GM18951 (cell line): ENCODE data around the gene ZNF586.
"Not testable (repeated sequence)": the region's sequence is repeated elsewhere in the genome, so short reads cannot be mapped to it uniquely, and the experiment has no call there.

Experiments
- POLR2A ChIP-seq: IDR thresholded peaks from 4 replicates; pipeline ENCODE4 v1.6.1; 2011; ENCODE audit warnings: mild to moderate bottlenecking; ENCODE audit not compliant: insufficient read length, insufficient read depth; ENCODE audit errors: extremely low read depth
- in situ Hi-C: fragments of 300-500 bp; cut with MboI; formaldehyde crosslinking; loops from one replicate; pipeline ENCODE4 v1.12.0; 2022; ENCODE audit warnings: low sequenced_read_pairs, mixed read lengths, inconsistent platforms; ENCODE audit not compliant: unreplicated experiment

The ZNF586 gene

DNA sequence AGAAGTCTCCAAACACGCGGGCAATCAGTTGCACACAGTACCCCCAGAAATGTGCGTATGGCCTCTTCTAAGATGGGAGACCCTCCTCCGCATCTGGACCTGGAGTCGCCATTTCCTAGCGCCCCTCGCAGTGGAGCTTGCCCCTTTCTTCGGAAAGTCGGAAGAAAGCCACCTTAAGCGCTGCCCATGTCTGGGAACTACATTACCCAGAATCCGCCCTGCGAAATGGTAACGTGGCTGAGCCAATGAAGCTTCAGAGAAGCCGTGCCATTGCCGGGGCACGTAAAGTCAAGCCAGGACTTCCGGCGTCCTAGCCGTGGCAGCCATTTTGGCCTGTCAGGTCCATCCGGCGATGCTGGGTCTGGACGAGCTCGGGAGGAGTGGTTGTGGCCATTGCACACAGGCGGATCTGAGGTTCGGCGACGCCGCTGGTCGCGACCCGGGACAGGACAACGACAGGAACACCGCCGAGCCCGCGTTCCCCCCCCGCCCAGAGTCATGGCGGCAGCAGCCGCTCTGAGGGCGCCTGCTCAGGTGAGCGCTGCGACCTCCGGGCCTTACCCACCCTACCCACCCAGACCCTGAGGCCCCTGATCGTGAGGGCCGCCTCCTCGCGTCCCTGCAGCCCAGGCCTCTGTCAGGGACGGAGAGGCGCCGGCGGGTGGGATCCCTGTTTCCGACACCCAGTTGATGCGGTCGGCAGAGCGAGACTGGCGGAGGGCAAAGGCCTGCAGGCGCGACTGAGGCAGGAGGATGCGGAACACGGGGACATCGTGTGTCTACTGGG is at the start of gene ZNF586:
ZNF586 (plus strand) TSS at position 332 of the 787 bp plus-strand sequence; CDS start at position 499, 167 bp downstream.
- in situ Hi-C loops = no loop called here
- peak; percentile 79 for TF ChIP-seq POLR2A

DNA sequence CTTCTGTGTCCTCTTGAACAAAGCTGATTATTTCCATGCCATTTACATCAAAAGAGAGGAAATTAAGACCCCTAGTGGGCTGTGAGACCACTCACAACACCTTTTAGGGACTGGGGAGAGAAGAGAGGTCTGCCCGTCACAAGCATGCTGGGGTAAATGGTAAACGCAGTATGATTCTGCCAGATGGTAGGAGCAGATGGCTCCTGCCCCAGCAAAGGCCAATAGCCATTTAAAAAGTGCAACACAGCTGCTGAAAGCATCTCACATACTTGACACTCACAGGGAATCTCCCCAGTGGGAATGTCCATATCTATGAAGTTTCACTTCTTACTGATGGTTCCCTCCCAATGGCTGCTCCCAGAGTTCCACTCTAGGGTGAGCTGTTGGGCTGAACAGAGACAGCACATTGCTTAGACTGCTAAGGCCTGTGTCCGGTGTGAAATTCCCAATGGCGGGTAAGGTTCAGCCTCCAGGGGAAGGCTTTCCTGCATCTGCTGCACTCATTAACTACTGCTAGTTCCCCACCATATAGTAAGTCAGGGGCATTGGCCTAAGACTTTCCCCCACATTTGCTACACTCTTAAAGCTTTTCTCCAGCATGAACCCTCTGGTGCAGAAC is 49.5 kb upstream of the ZNF586 start:
- no peak for TF ChIP-seq POLR2A
- in situ Hi-C loops = no loop called here

DNA sequence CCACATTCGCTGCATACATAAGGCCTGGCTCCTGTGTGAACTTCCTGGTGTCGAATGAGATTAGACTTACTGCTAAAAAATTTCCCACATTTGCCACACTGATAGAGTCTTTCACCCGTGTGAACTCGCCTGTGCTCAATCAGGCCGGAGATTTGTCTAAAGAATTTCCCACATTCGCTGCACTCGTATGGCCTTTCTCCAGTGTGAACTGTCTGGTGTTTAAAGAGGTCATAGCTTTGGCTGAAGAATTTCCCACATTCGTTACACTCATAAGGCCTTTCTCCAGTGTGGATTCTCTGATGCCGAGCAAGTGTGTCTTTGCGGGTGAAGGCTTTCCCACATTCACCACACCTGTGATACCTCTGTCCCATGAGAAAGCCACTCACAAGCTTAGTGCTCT is 48.6 kb upstream of the ZNF586 start:
- in situ Hi-C loops = no loop called here

DNA sequence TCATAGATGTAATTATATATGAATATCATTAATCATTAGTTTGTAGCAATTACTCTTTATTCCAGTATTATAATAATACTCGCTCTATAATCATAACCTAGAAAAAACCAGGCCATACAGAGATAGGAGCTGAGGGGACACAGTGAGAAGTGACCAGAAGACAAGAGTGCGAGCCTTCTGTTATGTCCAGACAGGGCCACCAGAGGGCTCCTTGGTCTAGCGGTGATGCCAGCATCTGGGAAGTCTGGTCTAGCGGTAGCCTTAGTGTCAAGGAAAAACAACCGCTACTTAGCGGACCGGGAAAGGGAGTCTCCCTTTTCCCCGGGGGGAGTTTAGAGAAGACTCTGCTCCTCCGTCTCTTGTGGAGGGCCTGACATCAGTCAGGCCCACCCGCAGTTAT is 31.2 kb upstream of the ZNF586 start:
- in situ Hi-C loops = not testable (repeated sequence)

More for the DNA sequence above, 48.6 kb upstream of the ZNF586 start:
- no peak for TF ChIP-seq POLR2A

DNA sequence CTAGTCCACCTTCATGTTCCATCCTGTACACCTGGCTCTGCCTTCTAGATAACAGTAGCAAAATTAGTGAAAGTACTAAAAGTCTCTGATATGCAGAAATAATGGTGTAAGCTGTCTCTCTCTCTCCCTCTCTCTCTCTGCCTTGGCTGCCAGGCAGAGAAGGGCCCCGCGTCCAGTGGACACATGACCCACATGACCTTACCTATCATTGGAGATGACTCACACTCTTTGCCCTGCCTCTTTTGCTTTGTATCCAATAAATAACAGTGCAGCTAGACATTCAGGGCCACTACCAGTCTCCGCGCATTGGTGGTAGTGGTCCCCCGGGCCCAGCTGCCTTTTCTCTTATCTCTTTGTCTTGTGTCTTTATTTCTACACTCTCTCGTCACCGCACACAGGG is 30.7 kb upstream of the ZNF586 start:
- in situ Hi-C loops = not testable (repeated sequence)

DNA sequence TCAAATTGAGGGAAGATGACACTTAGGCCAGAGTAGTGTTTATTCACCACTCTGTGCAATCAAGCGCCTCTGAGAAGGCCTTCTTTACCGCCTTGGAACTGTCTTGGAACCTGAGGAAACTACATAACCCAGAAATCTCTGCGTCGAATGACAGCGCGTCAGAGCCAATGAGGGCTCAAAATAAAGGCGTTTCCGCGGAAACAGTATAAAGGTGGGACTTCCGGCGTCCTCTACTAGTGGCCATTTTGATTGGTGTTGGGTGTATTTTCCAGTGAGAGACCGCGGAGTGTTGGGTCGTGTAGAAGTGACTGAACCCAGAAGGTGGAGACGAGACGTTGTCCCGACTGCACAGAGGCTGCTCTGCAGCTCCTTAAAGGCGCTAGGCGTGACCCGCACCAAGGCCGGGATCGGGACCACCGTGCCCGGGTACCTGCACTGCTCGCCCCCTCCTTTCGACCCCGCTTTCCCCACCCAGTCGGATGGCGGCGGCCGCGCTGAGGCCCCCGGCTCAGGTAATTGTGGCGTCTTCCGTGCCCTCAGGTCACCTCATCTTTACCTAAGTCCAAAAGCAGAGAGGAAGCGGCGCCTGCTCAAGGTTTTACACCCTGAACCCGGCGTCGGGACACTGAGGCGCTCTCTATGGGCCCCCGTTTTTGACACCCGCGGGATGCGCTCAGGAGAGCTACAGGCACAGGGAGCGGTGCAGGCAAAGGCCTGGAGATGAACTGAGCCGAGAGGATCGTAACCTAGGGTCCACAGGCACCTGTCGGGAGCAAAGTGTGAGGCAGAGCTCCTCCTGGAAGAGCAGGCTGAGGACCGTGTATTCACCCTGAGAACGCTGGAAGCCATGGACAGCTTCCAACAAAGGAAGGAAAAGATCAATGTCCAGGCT is 22.6 kb upstream of the ZNF586 start, which contains the start of gene ZNF776:
ZNF776 (plus strand) TSS at position 236 of the 892 bp plus-strand sequence; CDS start at position 480, 244 bp downstream.
- TF ChIP-seq POLR2A = peak; percentile 75
- in situ Hi-C loops = no loop called here

DNA sequence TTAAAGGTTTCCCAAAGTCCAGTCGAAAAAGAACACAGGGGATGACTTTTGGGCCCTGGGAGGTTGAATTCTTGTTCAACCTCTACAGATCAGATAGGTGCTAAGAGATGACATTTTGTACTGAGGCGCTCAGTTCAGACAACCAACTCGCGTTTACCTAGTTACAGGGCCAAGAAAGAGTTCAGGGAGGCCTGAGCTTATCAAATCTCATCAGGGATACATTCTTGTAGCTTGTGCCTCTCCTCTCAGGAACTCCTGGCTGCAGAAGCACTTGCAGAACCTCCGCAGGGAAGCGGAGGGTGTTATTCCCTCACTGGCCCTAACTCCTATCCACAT is 22.0 kb upstream of the ZNF586 start:
- TF ChIP-seq POLR2A = no peak
- in situ Hi-C loops = no loop called here

DNA sequence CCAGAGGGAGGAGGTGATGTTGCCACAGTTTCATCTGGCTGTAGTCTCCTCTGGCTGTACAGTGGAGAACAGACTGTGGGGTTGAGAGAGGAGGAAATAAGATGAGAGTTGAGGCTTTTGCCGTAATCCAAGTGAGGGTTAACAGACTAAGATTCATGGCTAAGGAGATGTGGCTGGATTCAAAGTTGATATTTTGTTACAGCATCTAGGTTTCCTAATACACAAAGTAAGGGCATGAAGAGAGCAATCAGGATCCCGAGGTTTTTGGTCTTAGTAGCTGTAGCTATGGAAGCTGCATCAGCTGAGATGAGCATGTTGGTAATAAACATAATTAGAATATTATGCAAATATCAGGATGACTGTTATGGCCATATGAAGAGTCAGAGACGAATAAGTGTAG is 21.4 kb upstream of the ZNF586 start:
- TF ChIP-seq POLR2A = no peak
- in situ Hi-C loops = no loop called here

DNA sequence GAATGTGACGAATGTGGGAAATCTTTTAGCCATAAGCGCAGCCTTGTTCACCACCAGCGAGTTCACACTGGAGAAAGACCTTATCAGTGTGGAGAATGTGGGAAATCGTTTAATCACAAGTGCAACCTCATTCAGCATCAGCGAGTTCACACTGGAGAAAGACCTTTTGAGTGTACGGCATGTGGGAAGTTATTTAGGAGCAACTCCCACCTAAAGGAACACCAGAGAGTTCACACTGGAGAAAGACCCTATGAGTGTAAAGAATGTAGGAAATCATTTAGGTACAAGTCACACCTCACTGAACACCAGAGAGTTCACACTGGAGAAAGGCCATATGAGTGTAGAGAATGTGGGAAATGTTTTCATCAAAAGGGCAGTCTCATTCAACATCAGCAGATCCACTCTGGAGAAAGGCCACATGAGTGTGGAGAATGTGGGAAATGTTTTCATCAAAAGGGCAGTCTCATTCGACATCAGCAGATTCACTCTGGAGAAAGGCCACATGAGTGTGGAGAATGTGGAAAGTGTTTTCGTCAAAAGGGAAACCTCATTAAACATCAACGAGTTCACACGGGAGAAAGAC is 15.3 kb upstream of the ZNF586 start:
- in situ Hi-C loops = no loop called here
- TF ChIP-seq POLR2A = no peak

DNA sequence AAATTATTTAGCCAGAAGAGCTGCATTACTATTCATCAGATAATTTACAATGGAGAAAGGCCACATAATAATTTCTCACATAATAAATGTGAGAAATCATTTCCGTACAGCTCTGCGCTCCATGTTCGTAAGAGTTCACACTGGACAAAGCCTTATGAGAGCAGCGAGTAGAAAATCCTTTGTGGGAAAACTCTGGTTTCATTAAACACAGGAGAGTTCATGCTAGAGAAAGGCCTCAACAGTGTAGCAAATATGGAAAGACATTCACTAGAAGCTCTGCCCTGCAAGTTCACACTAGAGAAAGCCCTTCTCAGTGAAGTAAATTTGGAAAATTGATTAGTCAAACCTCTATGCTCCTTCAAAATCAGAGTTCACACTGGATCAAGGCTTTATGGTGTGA is 14.4 kb upstream of the ZNF586 start:
- no peak for TF ChIP-seq POLR2A
- in situ Hi-C loops = no loop called here

DNA sequence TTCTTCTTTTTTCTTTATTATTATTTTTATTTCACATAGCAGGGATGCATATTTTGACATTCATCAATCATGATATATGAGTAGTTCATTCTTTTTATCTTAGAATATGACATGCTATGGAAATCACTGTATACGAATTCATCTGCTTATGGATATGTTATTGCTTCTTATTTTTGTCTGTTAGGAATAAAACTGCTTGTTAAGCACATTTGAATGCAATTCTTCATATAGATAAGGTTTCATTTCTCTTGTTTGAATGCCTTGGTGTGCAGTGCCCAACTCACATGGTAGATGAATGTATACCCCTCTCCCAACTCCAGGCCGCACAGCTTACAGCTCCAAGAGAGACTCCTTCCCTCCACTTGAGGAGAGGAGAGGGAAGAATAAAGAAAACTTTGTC is 11.5 kb upstream of the ZNF586 start:
- TF ChIP-seq POLR2A = no peak
- in situ Hi-C loops = no loop called here

DNA sequence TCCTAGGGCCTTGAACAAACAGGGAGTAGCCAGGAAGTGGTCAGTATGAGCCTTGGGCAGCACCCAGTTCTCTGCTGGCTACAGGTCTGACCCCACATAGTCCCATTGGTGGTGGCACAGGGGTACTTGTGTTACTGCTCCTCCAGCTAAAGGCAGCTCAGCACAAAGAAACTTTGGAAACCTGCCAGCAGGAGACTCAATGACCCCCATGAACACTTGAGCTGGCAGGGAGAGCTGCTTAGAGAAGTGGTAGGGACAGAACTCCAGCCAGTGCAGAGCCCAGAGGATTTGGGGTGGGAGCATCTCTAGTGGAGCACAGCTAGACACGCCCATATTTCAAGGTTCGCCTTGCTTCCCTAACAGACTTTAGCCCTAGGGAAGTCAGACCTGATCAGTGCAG is 10.4 kb upstream of the ZNF586 start:
- in situ Hi-C loops = no loop called here
- TF ChIP-seq POLR2A = no peak

DNA sequence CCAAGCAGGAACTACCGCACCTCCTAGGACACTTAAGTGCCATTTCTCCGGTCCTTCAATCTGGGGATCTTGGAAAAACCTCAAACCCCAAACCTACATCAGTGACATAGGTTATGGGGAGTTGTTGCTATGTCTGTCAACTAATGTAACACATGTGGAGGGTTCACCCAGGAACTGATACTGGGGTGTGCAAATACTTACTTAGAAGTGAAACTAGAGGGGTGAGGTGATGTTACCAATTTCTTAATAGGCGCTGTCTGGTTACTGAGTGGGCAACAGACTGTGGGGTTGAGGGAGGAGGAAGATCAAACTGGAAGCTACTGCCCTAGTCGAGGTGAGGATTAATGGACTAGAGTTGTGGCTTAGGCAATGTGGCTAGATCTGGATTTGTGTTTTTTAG is 1.9 kb downstream of the ZNF586 start:
- TF ChIP-seq POLR2A = no peak
- in situ Hi-C loops = no loop called here
